Left renal pelvis (tissue), 4 donors: ENCODE measurements around the gene NCAPD2. TPM values are rescaled to one million over a fixed set of nuclear protein-coding genes. Genes with fewer than 3 reads are reported as not detected.
"Not testable (repeated sequence)": the region's sequence is repeated elsewhere in the genome, so short reads cannot be mapped to it uniquely, and the experiment has no call there.

Experiments
- DNase-seq, 4 donors: peaks; one replicate each; pipeline ENCODE4 v3.0.0-alpha.2; 2013; ENCODE audit warnings: low read depth in 4 of 4, low spot score in 3 of 4
- polyA plus RNA-seq, 4 donors: library from polyadenylated mRNA; unstranded; fragments of 120-200 nt; gene quantifications; one replicate each; pipeline ENCODE4 v1.2.1, GENCODE V29; 2013; ENCODE audit not compliant: insufficient read length in 4 of 4

The NCAPD2 gene
- polyA plus RNA-seq, 4 donors, result 52.6 to 63.6 (median 61.8) TPM

DNA sequence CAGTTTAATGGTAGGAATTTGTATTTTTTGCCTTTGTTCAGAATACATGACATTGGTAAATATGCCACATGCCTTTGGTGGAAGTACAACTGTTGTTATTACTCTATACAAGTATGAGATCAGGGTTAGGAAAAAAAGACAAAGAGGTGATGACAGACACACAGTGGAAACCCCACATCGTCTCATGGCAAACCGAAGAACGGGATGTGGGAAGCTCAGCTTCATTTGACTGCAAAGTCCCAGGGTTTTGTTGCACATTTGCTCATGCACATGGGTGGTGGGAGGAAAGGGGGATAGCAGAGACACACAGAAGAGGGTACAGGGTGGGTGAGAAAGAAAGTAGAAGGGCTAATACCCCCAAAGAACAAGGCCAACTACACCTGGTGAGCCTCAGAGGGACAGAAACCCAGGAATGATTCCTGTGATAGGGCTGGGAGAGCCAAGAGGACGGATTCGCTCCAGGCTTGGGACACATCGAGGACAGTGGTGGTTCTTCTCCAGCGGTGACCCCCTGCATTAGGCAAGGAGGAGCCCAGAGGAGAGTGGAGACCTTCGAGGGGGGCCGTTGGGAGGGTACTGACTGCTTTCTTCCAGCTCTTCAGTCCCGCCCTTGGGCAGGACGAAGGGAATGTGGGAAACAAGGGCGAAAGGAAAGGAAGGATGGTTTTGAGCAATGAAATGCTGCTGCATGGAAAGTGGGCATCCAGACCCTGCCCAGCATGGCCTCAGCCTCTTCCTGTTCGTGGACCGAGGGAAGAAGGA is 31.5 kb upstream of the NCAPD2 start:
- no peak for DNase-seq

DNA sequence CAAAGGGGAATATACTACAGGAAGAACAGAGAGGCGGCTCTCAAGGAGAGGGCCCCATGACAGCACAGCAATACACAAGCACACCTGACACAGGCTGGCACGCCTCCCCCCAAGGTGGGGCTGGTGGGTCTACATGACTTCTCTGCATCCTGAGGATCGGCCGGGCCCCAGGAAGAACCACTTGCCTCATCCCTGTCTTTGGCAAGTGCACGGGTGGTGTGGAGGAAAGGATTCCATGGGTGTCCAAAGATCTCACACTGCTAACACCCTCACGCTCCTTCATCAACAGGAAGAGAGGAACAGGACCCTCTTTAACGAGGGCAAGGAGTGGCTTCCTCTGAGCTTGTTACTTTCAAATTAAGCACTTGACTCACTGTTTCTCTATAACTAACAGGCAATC is 30.7 kb upstream of the NCAPD2 start:
- DNase-seq, result no peak

GRCh38 chr12:6463858-6464257 is 30.0 kb upstream of the NCAPD2 start:
- DNase-seq, result no peak

- no peak for DNase-seq
These were observed 29.4 kb upstream of the NCAPD2 start for GRCh38 chr12:6464531-6464930.

DNA sequence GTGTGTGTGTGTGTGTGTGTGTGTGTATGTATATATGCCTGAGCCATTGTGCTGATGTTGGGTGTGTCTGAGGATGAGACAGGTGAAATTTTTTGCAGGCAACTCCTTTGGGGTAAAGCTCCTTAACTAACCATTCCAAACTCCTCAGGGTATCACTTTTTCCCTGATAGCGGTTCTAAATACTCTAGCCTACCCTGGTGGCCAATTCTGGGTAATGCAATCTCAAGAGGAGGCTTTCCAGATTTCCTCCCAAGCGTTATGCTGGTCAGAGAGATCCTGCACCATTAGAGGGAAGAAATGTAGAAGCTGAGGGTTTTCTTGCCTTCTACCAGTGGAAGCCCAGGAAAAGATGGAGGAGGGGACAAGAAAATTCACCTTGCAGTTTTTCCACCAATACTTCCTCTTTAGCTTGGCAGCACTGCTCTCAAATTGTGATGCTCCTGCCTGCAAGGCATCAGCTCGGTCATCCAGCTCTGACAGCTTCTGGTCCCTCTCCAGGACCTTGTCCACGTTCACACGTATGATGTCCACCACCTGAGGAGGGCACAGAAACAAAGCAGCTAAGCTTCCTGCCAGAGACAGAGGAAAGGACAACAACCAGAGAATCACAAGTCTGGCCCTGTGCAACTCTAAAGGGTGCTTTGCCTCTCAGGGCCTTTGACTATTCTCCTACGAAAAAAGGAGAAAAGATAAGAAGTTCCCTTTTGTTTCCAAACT is 28.3 kb upstream of the NCAPD2 start:
- peak in 2 of 4 donors; percentile 63 for DNase-seq

DNA sequence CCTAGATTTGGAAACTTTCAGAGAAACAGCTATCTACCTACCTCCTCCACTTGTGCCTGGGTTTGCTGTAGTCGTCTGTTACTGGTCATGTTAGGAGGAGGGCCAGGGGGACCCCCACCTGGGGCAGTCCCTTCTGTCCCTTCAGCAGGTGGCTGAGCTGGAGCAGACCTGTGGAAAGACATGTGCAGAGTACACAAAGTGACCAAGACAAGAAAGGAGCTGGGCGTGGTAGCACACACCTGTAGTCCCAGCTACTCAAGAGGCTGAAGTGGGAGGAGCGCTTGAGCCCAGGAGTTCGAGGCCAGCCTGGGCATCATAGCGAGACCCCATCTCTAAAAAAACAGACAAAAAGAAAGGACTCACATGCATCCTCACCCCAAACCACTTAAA is 27.7 kb upstream of the NCAPD2 start:
- no peak for DNase-seq

- DNase-seq, result not testable (repeated sequence)
These were observed 27.2 kb upstream of the NCAPD2 start for GRCh38 chr12:6466751-6467150.

DNA sequence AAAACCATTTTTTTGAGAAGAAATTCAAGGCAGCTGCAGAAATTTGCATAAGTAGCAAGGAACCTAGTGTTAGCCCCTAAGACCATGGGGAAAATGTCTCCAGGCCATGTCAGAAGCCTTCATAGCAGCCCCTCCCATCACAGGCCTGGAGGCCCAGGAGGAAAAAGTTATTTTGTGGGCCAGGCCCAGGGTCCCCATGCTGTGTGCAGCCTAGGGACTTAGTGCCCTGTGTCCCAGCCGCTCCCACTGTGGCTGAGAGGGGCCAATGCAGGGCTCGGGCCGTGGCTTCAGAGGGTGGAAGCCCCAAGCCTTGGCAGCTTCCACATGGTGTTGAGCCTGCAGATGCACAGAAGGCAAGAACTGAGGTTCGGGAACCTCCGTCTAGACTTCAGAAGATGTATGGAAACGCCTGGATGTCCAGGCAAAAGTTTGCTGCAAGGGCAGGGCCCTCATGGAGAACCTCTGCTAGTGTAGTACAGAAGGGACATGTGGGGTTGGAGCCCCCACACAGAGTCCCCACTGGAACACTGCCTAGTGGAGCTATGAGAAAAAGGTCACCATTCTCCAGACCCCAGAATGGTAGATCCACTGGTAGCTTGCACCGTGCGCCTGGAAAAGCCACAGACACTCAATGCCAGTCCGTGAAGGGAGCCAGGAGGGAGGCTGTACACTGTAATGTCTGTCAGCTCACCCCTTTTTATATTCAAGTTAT is 26.2 kb upstream of the NCAPD2 start:
- DNase-seq, result not testable (repeated sequence)

DNA sequence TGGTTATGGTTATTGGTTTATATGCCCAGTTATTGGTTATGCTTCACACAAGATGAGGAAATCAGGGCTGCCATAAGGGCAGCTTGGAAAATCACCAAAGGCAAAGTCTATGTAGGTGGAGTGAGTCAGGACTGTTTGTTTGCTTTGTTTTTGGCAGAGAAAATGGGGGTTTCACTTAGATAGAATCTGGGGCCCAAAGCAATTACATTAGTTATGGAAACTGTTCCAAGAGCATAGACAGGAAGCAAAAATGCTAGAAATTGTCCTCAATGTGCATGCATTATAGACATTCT is 25.7 kb upstream of the NCAPD2 start:
- DNase-seq, result no peak

GRCh38 chr12:6469092-6469491 is 24.8 kb upstream of the NCAPD2 start:
- DNase-seq, result no peak

- no peak for DNase-seq
These were observed 24.1 kb upstream of the NCAPD2 start for GRCh38 chr12:6469609-6470374.

GRCh38 chr12:6470375-6471163 is 23.3 kb upstream of the NCAPD2 start, which contains the start of gene VAMP1:
Gene VAMP1, minus strand, starts transcription at chr12:6470677. Its CDS starts 146 bp downstream, at chr12:6470531.
- peak; percentile 88 to 93 (median 90) for DNase-seq

GRCh38 chr12:6471989-6472360 is 21.9 kb upstream of the NCAPD2 start:
- DNase-seq, result no peak

GRCh38 chr12:6472491-6472890 is 21.4 kb upstream of the NCAPD2 start:
- DNase-seq, result no peak

DNA sequence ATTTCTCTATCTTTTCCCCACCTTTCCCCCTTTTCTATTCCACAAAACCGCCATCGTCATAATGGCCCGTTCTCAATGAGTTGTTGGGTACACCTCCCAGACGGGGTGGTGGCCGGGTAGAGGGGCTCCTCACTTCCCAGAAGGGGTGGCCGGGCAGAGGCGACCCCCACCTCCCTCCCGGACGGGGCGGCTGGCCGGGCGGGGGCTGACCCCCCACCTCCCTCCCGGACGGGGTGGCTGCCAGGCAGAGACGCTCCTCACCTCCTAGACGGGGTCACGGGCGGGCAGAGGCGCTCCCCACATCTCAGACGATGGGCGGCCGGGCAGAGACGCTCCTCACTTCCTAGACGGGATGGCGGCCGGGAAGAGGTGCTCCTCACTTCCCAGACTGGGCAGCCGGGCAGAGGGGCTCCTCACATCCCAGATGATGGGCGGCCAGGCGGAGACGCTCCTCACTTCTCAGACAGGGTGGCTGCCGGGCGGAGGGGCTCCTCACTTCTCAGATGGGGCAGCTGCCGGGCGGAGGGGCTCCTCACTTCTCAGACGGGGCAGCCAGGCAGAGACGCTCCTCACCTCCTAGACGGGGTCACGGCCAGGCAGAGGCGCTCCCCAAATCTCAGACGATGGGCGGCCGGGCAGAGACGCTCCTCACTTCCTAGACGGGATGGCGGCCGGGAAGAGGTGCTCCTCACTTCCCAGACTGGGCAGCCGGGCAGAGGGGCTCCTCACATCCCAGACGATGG is 18.5 kb upstream of the NCAPD2 start:
- DNase-seq, result not testable (repeated sequence)

- no peak for DNase-seq
These were observed 17.4 kb upstream of the NCAPD2 start for GRCh38 chr12:6476489-6476888.

- DNase-seq, result not testable (repeated sequence)
These were observed 16.1 kb upstream of the NCAPD2 start for GRCh38 chr12:6477601-6478377.

DNA sequence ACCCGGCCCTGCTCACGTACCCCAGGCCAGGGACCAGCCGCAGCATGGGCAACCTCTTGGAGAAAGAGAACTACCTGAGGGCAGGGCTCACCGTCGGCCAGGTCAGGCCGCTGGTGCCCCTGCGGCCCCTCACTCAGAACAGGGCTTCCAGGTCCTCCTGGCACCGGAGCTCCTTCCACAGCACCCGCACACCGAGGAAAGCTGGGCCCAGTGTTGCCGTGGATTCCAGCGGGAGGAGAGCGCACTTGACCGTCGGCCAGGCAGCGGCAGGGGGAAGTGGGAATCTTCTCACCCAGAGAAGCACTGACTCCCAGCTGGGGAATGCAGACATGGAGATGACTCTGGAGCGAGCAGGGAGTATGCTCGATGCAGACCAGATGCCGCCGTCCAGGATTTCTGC is 15.5 kb upstream of the NCAPD2 start:
- no peak for DNase-seq

DNA sequence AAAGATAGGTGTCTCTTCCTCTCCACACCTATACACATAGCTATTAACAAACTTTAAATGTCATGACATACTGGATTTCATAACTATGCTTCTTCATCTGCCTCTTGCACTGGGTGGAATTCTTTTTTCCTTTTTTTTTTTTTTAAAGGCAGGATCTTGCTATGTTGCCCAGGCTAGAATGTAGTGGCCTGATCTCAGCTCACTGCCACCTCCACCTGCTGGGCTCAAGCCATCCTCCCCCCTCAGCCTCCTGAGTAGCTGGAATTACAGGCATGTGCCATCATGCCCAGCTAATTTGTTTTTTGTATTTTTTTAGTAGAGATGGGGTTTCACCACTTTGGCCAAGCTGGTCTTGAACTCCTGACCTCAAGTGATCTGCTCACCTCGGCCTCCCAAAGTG is 5.7 kb upstream of the NCAPD2 start:
- DNase-seq, result no peak
